Measurements from ENCODE around the gene PPP1R9A.

DNA sequence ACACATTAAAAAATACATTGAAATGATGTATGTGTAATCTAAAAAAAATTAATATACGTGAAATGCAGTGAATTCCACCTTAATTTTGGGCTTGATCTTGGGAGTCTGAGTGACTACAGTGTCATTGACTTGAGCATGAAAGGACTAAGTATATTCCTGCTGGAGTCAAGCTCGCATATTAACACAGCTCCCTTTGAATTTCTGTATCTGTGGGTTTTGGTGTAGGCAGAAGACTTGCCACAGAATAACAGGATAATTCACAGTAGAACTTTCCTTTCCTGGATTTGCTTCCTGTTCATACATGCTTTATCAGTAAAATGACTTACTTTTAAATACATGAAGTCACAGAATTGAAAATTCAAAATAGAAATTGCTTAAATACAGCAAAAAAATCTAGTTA is 55.3 kb downstream of the PPP1R9A start:
- no peak for TF ChIP-seq POLR2A (IDR thresholded peaks at IDR 0.05; ENCODE audit: low read length)
- TF ChIP-seq GATA1 (IDR thresholded peaks at IDR 0.05; ENCODE audit: low read depth, low read length): no peak

Measured in erythroblast (primary cell).